Measurements from ENCODE around the gene CREB3L2. TPM values are rescaled to one million over a fixed set of nuclear protein-coding genes. Genes with fewer than 3 reads are reported as not detected.
"Not testable (repeated sequence)": the region's sequence is repeated elsewhere in the genome, so short reads cannot be mapped to it uniquely, and the experiment has no call there.

Gene CREB3L2
- total RNA-seq, 1 experiment from 2014 or later = 49.8 TPM

- TF ChIP-seq ZFX (IDR thresholded peaks at IDR 0.05) (no peak), YY1 (IDR thresholded peaks at IDR 0.05; ENCODE audit: extremely low read depth, insufficient replicate concordance, low read depth, low read length) (no peak), TCF7L2 (IDR thresholded peaks at IDR 0.05; ENCODE audit: borderline replicate concordance, extremely low read depth, insufficient read depth, insufficient read length) (no peak), ZNF274 (IDR thresholded peaks at IDR 0.05; ENCODE audit: low read depth, low read length) (no peak)
Observed at GRCh38 chr7:138014686-138015085, 12.8 kb upstream of the CREB3L2 start (continued).

- H3K9me3 ChIP-seq (ENCODE audit: control insufficient read depth in 1 of 2, insufficient read depth in 1 of 2, low read depth in 1 of 2, low read length in 2 of 2); H3K9me2 ChIP-seq (ENCODE audit: insufficient read depth); H3K4me2 ChIP-seq (ENCODE audit: low read length); RAD21 ChIA-PET (ENCODE audit: low non-redundant PET in 1 of 2, low total read pairs in 2 of 2, uncharacterized antibody in 2 of 2, unreplicated experiment in 2 of 2); BruUV-seq (replicated peaks); H3K79me2 ChIP-seq (ENCODE audit: insufficient read depth, low read length); H2AFZ ChIP-seq (ENCODE audit: low read depth, low read length, poor library complexity, severe bottlenecking); ATAC-seq; H3K27ac ChIP-seq (ENCODE audit: low read depth, low read length); POLR2A ChIA-PET; H3K4me1 ChIP-seq (ENCODE audit: control insufficient read depth in 1 of 2, insufficient read depth in 2 of 2, low read length in 2 of 2); H4K20me1 ChIP-seq (ENCODE audit: insufficient read depth); H3K4me3 ChIP-seq (replicated peaks in 1 of 2; ENCODE audit: low read depth in 1 of 2, low read length in 2 of 2); intact Hi-C loops (cut with micrococcal nuclease); H3K27me3 ChIP-seq (ENCODE audit: insufficient read depth, low read length); H3K9ac ChIP-seq (ENCODE audit: low read length); H3K36me3 ChIP-seq (ENCODE audit: control insufficient read depth in 1 of 2, insufficient read depth in 2 of 2, low read length in 2 of 2); DNase-seq (ENCODE audit: low read depth, low spot score): not testable (repeated sequence)
- CTCF ChIA-PET = interaction anchor here (1.3 kb wide), 1 partner anchor 358 kb away, joined by 3 read pairs; no protein-coding TSS in a partner anchor
Observed at GRCh38 chr7:138014201-138014600, 12.3 kb upstream of the CREB3L2 start.

DNA sequence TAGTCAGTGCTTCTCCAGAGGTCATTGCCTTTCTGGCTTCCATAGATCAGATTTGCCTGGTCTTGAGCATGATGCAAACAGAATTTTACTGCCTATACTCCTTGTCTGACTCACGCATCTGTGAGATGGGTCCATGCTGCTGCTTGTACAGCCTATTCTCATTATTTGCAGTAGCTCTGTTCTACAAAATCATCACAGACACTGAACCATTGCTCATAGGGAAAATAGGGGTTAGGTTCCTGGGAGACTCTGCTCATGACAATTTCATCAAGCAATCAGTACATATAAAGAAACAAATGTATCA, 7.4 kb upstream of the CREB3L2 start:
- ChIA-PET RAD21 (ENCODE audit: low non-redundant PET in 1 of 2, low total read pairs in 2 of 2, uncharacterized antibody in 2 of 2, unreplicated experiment in 2 of 2) (interaction anchor here (0.6 to 1.0 kb wide), 3 partner anchors 105 to 354 kb away, joined by 3 to 9 read pairs (median 4); no protein-coding TSS in a partner anchor), CTCF (interaction anchor here (0.6 to 3.8 kb wide), 12 partner anchors 9 to 729 kb away, joined by 3 to 56 read pairs (median 4); no protein-coding TSS in a partner anchor), POLR2A (no interaction called here)
- no peaks in the 10 kb centered on the region for H3K9me2 ChIP-seq (ENCODE audit: insufficient read depth)
- intact Hi-C loops (cut with micrococcal nuclease) = loop anchor here (2.0 to 5.0 kb wide), 4 partner anchors 193 to 729 kb away; no protein-coding TSS in a partner anchor
- no peak for ATAC-seq
- 0 out of 2 replicates have a peak overlapping the region, but pooled peaks have one; percentile 31 for H3K4me2 ChIP-seq (ENCODE audit: low read length)
- no peak for TF ChIP-seq POLR2AphosphoS5 (IDR thresholded peaks at IDR 0.05; ENCODE audit: low read depth, low read length)
- TF ChIP-seq, protein P1, sequence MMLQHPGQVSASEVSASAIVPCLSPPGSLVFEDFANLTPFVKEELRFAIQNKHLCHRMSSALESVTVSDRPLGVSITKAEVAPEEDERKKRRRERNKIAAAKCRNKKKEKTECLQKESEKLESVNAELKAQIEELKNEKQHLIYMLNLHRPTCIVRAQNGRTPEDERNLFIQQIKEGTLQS (IDR thresholded peaks at IDR 0.05) = no peak
- TF ChIP-seq JUND (IDR thresholded peaks at IDR 0.05) = no peak
- no peak for TF ChIP-seq EGR1 (IDR thresholded peaks at IDR 0.05; ENCODE audit: low read depth)
- TF ChIP-seq CEBPB (IDR thresholded peaks at IDR 0.05; ENCODE audit: low read depth) = no peak
- TF ChIP-seq TCF7L2 (IDR thresholded peaks at IDR 0.05; ENCODE audit: borderline replicate concordance, extremely low read depth, insufficient read depth, insufficient read length) = no peak
- TF ChIP-seq YY1 (IDR thresholded peaks at IDR 0.05; ENCODE audit: extremely low read depth, insufficient replicate concordance, low read depth, low read length) = no peak
- TF ChIP-seq, protein P2, sequence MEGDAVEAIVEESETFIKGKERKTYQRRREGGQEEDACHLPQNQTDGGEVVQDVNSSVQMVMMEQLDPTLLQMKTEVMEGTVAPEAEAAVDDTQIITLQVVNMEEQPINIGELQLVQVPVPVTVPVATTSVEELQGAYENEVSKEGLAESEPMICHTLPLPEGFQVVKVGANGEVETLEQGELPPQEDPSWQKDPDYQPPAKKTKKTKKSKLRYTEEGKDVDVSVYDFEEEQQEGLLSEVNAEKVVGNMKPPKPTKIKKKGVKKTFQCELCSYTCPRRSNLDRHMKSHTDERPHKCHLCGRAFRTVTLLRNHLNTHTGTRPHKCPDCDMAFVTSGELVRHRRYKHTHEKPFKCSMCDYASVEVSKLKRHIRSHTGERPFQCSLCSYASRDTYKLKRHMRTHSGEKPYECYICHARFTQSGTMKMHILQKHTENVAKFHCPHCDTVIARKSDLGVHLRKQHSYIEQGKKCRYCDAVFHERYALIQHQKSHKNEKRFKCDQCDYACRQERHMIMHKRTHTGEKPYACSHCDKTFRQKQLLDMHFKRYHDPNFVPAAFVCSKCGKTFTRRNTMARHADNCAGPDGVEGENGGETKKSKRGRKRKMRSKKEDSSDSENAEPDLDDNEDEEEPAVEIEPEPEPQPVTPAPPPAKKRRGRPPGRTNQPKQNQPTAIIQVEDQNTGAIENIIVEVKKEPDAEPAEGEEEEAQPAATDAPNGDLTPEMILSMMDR (IDR thresholded peaks at IDR 0.05 in 2 of 3, conservative IDR thresholded peaks at IDR 0.05 in 1 of 3; ENCODE audit: borderline replicate concordance in 1 of 3, insufficient read depth in 1 of 3, low read depth in 2 of 3, low read length in 2 of 3) = no peak
- TF ChIP-seq, protein P3, sequence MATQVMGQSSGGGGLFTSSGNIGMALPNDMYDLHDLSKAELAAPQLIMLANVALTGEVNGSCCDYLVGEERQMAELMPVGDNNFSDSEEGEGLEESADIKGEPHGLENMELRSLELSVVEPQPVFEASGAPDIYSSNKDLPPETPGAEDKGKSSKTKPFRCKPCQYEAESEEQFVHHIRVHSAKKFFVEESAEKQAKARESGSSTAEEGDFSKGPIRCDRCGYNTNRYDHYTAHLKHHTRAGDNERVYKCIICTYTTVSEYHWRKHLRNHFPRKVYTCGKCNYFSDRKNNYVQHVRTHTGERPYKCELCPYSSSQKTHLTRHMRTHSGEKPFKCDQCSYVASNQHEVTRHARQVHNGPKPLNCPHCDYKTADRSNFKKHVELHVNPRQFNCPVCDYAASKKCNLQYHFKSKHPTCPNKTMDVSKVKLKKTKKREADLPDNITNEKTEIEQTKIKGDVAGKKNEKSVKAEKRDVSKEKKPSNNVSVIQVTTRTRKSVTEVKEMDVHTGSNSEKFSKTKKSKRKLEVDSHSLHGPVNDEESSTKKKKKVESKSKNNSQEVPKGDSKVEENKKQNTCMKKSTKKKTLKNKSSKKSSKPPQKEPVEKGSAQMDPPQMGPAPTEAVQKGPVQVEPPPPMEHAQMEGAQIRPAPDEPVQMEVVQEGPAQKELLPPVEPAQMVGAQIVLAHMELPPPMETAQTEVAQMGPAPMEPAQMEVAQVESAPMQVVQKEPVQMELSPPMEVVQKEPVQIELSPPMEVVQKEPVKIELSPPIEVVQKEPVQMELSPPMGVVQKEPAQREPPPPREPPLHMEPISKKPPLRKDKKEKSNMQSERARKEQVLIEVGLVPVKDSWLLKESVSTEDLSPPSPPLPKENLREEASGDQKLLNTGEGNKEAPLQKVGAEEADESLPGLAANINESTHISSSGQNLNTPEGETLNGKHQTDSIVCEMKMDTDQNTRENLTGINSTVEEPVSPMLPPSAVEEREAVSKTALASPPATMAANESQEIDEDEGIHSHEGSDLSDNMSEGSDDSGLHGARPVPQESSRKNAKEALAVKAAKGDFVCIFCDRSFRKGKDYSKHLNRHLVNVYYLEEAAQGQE (IDR thresholded peaks at IDR 0.05; ENCODE audit: low read depth) = no peak
- BruUV-seq (replicated peaks) = no TSS peak
- H3K79me2 ChIP-seq (ENCODE audit: insufficient read depth, low read length) = no peaks in the 10 kb centered on the region
- no peaks in the 10 kb centered on the region for H3K36me3 ChIP-seq (ENCODE audit: control insufficient read depth in 1 of 2, insufficient read depth in 2 of 2, low read length in 2 of 2)
- no peak overlapping the region for H3K9ac ChIP-seq (ENCODE audit: low read length)
- no peak for DNase-seq (ENCODE audit: low read depth, low spot score)
- H3K27ac ChIP-seq (ENCODE audit: low read depth, low read length) = no peak overlapping the region
- no peaks in the 10 kb centered on the region for H3K9me3 ChIP-seq (ENCODE audit: control insufficient read depth in 1 of 2, insufficient read depth in 1 of 2, low read depth in 1 of 2, low read length in 2 of 2)
- no peaks in the 10 kb centered on the region for H3K27me3 ChIP-seq (ENCODE audit: insufficient read depth, low read length)
- H2AFZ ChIP-seq (ENCODE audit: low read depth, low read length, poor library complexity, severe bottlenecking) = peak overlapping the region; percentile 91
- H3K4me3 ChIP-seq (replicated peaks in 1 of 2; ENCODE audit: low read depth in 1 of 2, low read length in 2 of 2) = no peak overlapping the region
- H3K4me1 ChIP-seq (ENCODE audit: control insufficient read depth in 1 of 2, insufficient read depth in 2 of 2, low read length in 2 of 2) = peaks cover 3% of the 10 kb centered on the region in 2 experiments; a peak in 1 of 4 replicates
- no peaks in the 10 kb centered on the region for H4K20me1 ChIP-seq (ENCODE audit: insufficient read depth)

Measured in HCT116 (cell line).